Inferior parietal cortex (tissue), 1 donor: Measurements from ENCODE around the gene CLIC1.
A peak's percentile ranks its signal among the peaks of the same experiment; 100 is the strongest.

Experiments used
- DNase-seq: peaks from one replicate; pipeline ENCODE4 v3.0.0-alpha.2; 2016; ENCODE audit errors: extremely low spot score

Gene CLIC1

DNA sequence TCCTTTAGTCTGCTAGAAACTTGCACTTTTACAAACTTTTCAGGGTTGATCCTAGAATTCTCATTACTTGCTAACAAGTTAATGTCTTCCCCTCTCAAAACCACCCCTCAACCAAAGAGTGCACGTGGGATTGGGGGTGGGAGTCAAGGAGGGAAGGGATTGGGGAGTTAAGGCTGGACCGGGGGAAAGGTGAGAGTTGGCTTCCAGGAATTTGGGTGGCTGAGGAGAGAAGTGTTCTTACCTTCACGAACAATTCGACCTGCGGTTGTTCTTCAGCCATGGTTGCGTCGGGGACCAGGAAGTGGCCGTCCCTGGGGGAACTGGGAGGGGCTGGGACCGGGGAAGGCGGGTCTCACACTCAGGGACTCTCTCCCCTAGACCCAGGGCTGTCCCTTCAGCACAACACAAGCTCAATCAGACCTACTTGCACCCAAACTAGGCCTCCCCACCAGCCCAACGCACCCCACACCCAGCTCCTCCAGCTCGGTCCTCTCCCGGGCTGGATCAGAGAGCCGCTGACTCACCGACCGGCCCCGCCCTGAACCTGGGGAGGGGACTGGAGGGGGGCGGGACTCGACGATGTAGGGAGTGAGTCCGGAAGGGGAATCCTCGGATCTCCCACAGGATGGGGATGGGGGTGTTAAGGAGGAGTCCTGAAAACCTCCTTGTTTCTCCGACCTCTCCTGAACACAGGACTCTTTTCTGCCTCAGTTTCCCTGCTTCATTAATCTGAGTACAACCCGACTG, at the start of gene CLIC1:
CLIC1 (minus strand) TSS at position 510 of the 747 bp plus-strand sequence; CDS start at position 280, 230 bp downstream.
- DNase-seq, result peak; percentile 42

GRCh38 chr6:31785475-31785874, 49.1 kb upstream of the CLIC1 start:
- DNase-seq, result no peak

- no peak for DNase-seq
Observed at GRCh38 chr6:31784098-31784925, 48.0 kb upstream of the CLIC1 start.

DNA sequence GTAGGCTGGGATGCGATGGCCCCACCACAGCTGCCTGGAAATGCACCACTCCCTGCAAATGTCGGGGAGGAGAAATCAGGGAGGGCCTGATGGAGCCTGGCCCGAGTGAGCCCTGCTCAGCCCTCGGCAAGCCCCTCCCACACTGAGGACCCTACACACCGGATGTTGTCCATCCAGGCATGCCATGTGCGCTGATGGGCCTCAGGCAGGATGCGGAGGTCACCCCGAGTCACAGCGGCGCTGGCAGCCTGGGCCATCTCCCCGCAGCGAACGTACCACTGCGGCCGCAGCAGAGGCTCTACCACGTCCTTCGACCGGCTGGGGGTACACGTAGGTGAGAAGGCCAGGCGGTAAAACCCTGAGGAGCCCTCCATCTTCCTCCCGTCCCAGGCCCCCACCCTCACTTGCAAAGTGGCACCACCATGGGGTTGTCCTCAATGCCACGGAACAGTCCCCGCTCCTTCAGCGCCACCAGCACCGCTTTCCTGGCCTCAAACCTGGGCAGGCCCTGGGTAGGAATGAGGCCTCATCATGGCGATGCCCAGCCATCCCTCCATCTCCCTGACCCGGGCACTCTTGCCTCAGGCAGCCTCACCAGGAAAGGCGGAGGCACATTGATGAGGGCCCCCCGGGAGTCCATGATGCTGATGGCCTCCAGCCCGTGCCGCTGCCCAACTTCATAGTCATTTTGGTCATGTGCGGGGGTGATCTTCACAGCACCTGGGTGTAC, 46.0 kb upstream of the CLIC1 start:
- no peak for DNase-seq

DNA sequence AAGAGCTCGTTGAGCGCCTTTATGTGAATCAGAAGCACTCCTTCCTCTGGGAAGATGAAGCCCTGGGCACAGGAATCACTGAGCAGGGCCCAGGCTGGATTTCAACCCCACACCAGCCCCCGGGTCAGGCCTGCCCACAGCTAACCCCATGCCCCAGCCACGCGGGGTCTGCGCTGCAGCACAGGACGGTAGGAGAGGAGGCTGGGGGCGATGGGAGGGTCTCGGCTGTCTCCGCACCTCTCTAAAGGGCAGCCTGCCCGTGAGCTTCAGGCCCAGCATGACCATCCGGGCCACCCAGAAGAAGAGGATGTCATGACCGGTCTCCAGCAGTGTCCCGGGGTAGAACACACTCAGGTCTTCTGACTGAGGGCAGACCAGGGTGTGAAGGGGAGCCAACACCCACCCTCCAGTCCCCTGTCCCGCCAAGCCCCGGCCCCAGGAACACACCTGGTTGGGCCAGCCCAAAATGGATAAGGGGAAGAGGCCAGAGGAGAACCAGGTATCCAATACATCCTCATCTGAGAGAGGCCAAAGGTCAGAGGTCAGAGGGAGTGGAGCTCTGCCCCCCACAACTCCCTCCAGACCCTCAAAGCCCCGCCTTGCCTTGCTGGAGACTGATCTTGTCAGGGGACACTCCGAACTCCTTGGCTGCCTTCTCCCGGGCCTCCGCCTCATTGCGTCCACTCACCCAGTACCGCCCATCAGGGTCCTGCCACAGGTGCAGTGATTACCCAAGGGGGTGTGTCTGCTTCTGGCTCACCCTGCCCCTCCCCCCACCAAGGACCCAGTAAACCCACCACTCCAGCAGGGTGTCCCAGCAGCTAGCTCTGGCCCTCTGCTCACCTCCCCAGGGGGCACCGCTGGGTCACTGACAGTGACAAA, 45.2 kb upstream of the CLIC1 start:
- no peak for DNase-seq

GRCh38 chr6:31780507-31781243, 44.3 kb upstream of the CLIC1 start:
- no peak for DNase-seq

GRCh38 chr6:31779908-31780307, 43.6 kb upstream of the CLIC1 start:
- DNase-seq, result no peak

DNA sequence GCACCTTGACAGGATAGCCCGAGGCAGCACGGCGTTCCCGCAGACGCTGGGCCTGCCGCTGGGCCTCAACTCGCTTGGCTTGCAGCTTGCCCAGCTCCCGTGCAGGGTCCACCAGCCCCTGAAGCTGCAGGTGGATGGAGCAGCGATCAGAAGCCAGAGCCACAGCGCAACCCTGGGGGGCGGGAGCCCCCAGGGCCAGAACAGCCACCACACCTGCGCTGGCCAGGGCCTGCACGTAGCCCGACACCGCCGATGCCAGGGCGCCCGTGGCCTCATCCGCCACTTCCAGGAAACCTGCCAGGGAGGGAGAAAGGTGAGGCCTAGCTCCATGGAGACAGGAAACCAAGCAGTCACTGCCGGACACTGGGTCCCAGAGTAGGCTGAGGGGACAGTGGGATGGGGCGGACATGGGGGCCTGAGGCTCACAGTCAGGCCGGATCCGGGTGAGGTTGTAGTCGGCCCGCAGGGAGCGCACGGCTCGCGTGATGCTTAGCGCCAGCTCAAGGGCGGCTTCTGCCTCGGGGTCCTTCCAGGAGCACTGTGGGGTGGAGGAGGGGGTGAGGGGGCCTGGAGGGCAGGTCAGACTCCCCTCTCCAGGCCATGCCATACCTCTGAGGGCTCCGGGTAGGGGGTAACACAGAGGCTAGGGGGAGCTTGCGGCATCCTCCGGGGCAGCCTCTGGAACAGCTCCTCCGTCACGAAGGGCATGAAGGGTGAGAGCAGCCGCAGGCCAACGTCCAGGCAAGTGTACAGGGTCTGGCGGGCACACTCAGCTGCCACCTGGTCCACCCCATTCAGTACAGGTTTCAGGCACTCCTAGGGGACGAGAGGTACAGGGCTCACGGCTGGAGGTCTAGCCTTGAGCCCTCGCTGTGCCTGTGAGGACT, 42.9 kb upstream of the CLIC1 start:
- DNase-seq, result no peak

DNA sequence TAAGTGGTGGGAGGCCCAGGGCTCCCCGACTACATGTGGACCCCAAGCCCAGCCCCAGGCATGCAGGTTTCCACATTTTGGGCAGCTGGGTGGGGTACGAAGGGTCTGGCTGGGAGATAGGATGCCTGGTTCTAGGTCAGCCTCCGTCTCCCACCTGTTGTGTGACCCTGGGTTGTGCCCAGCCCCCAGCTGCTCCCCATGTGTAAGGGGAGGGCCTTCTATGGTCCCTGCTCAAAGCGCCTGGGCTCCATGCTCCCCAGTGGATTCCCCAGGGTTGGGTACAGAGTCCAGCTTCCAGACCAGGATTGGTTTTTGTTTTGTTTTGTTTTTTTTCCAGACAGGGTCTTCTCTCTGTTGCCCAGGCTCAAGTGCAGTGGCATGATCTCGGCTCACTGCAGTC, 41.9 kb upstream of the CLIC1 start:
- no peak for DNase-seq

GRCh38 chr6:31777667-31778050, 41.3 kb upstream of the CLIC1 start:
- no peak for DNase-seq

GRCh38 chr6:31776989-31777666, 40.8 kb upstream of the CLIC1 start, which contains the start of gene VWA7:
Gene VWA7, minus strand, starts transcription at chr6:31777328. Its CDS starts 549 bp downstream, at chr6:31776779.
- DNase-seq, result peak; percentile 71

DNA sequence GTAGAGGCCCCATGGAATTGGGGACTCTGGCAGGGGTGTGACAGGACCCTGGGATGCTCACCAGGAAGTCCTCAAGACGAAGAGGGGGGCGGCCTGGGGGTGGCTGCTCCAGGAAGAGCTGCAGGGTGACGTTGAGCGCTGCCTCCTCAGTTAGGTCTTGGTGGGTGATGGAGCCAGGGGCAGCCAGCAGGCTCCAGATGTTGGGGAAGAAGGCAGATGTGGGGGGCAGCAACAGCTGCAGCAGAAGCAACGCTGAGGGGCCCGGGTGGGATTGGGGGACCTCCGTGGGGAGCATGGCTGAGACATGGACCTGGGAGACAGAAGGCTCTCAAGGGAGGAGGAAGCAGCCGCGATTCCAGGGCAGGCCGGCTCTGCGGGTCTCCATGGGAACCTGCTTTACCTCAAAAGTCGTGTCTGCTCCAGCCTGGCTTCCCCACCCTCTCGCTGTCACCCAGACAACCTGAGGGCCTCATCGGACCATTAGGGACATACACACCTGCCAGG, 40.2 kb upstream of the CLIC1 start:
- DNase-seq, result no peak

GRCh38 chr6:31775633-31776484, 39.5 kb upstream of the CLIC1 start:
- no peak for DNase-seq

DNA sequence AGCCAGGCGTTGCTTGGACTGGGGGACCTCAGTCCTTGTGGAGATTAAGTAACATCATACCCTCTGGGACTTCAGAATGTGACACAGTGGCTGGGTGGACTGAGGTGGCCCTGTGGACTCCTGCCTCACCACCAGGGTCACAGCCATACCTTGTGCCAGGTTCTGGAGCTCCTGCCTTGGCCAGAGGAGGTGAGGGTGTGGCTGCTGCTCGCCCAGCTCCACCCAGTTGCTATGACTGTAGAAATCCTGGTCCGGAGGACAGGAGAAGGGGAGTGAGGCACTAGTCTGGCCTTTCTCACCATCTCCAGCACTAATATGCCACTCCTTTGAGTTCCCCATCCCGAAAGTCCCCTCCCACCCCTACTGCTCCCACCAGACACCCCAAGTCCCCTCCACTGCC, 38.9 kb upstream of the CLIC1 start:
- no peak for DNase-seq

- no peak for DNase-seq
Observed at GRCh38 chr6:31771992-31772358, 35.6 kb upstream of the CLIC1 start.

DNA sequence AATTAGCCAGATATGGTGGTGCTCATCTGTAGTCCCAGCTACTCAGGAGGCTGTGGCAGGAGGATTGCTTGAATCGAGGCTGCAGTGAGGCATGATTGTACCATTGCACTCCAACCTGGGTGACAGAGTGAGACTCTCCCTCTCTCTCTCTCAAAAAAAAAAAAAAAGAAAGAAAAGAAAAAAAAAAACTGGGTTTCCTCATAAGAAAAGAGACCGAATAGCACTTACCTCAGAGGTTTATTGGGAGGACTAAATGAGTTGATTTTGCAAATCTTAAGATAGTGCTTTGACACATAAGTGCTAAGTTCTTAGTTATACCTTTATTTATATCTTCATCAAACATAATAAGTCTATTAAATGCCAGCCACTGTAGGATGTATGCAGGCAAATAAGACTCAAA, 34.5 kb upstream of the CLIC1 start:
- DNase-seq, result no peak

DNA sequence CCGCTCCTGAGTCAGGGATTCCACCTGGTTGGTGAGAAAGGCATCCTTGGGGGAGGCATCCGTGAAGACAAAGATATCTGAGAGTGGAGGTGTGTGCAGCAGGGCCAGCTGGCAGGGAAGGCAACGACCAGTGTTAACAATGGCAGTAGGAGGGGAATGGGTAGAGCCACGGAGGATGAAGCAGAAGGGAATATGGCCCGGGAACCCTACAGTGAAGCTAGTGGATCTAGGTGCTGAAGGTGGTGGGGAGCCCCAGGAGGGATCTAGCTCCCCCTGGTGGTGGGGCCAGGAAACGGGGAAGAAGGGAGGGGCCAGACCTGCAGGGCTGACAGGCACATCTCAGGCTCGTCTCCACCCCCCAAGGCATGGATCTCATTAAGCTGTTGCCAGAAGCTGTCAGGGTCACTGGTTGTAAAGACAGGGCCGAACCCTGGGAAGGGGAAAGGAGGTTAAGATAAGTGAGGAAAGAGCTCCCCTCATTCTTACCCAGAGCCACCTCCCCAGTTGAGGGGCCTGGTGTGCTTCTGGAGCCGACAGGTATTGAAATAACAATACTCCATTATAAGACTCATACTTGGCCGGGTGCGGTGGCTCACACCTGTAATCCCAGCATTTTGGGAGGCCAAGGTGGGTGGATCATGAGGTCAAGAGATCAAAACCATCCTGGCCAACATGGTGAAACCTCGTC, 33.5 kb upstream of the CLIC1 start:
- peak; percentile 53 for DNase-seq
